Spleen (tissue), 11 donors: Measurements from ENCODE around the gene KANSL1L. TPM values are rescaled to one million over a fixed set of nuclear protein-coding genes. Genes with fewer than 3 reads are reported as not detected.

Experiments
- DNase-seq: peaks from one replicate; pipeline ENCODE4 v3.0.0-alpha.2; 2020
- H3K27ac ChIP-seq, 8 donors: fragments of 200-600 bp; sonication (generic) in 7 of 8; 1 replicate in 4 of 8; 2 replicates in 4 of 8; pipeline versions ENCODE4 v1.5.0 to v1.8.0; 2016 to 2021; ENCODE audit warnings: inconsistent platforms in 4 of 8, mild to moderate bottlenecking in 4 of 8, moderate library complexity in 1 of 8
- H3K27me3 ChIP-seq, 7 donors: fragments of 200-600 bp; sonication (generic) in 6 of 7; replicated peaks in 1 of 7; 1 replicate in 4 of 7; 2 replicates in 3 of 7; pipeline versions ENCODE4 v1.5.0 to v1.8.0; 2016 to 2021; ENCODE audit warnings: inconsistent platforms in 3 of 7, mild to moderate bottlenecking in 1 of 7
- H3K36me3 ChIP-seq, 6 donors: fragments of 200-600 bp; sonication (generic) in 5 of 6; 1 replicate in 4 of 6; 2 replicates in 2 of 6; pipeline versions ENCODE4 v1.5.0 to v1.8.0; 2016 to 2021; ENCODE audit warnings: inconsistent platforms in 2 of 6
- H3K4me1 ChIP-seq, 6 donors: fragments of 200-600 bp; sonication (generic) in 5 of 6; 1 replicate in 3 of 6; 2 replicates in 3 of 6; pipeline versions ENCODE4 v1.5.0 to v1.8.0; 2016 to 2021; ENCODE audit warnings: inconsistent platforms in 3 of 6
- H3K4me3 ChIP-seq, 8 donors: fragments of 200-600 bp; sonication (generic) in 7 of 8; 1 replicate in 4 of 8; 2 replicates in 4 of 8; pipeline versions ENCODE4 v1.5.0 to v1.8.0; 2016 to 2021; ENCODE audit warnings: inconsistent platforms in 4 of 8, mild to moderate bottlenecking in 4 of 8, moderate library complexity in 2 of 8
- H3K9me3 ChIP-seq, 8 donors: fragments of 200-600 bp; sonication (generic) in 7 of 8; 1 replicate in 4 of 8; 2 replicates in 4 of 8; pipeline versions ENCODE4 v1.5.0 to v1.8.0; 2016 to 2021; ENCODE audit warnings: inconsistent platforms in 4 of 8
- CTCF ChIP-seq, 11 experiments: fragments of 200-600 bp in 7 of 11; fragments of 450-650 bp in 4 of 11; sonication (generic) in 4 of 11; IDR thresholded peaks in 8 of 11; conservative IDR thresholded peaks in 3 of 11; 1 replicate in 7 of 11; 2 replicates in 4 of 11; pipeline versions ENCODE4 v1.4.0 to v1.8.0; 2016 to 2021; ENCODE audit warnings: antibody characterized with exemption in 11 of 11, inconsistent platforms in 4 of 11, mild to moderate bottlenecking in 1 of 11
- POLR2A ChIP-seq, 3 donors: fragments of 450-650 bp; IDR thresholded peaks; one replicate each; pipeline ENCODE4 v1.5.1; 2017; ENCODE audit warnings: antibody characterized with exemption in 3 of 3, mild to moderate bottlenecking in 1 of 3
- POLR2AphosphoS5 ChIP-seq, 3 donors: sonication (generic); formaldehyde crosslinking; IDR thresholded peaks; one replicate each; pipeline ENCODE4 v1.5.1; 2017; ENCODE audit warnings: antibody characterized with exemption in 3 of 3
- WGBS, 5 donors: extraction: QIAGEN DNeasy Blood & Tissue Kit in 3 of 5; methylation state at CpG; one replicate each; pipeline versions ENCODE4 v1.1.5 to v1.1.7; 2013 to 2018; 5-methylcytosine and 5-hydroxymethylcytosine counted together
- intact Hi-C: fragments of 100-400 bp; cut with DNase I; formaldehyde crosslinking; loops from one replicate; pipeline ENCODE4 v1.15.0; 2023; ENCODE audit warnings: low total_unique reads
- polyA plus RNA-seq, 3 donors: library from polyadenylated mRNA; stranded (reverse); fragments of 200-250 nt; gene quantifications; one replicate each; pipeline ENCODE4 v1.2.1, GENCODE V29; 2013
- total RNA-seq, 7 donors: library from RNA; depleted of rRNA in 3 of 7; stranded (reverse); fragments of >200 nt in 3 of 7; fragmentation: NEBNext Ultra II Directional in 4 of 7; extraction: Animal tissue kit (Norgen Biotek cat#: 25700) in 4 of 7; gene quantifications; one replicate each; pipeline versions ENCODE4 v1.1.0 to v1.2.1, GENCODE V29; 2016 to 2021
- donor health status: healthy with polysubstance abuse.
- donor health status: DM: no; HTN: no; CAD: no; lungs with moderate emphysema.
- donor health status: DM: no; HTN: no; CAD: no.
- donor health status: Bipolar disorder and iron deficiency.
- donor health status: healthy.
- donor health status: DM: no; HTN: no; CAD: no.
- donor health status: DM: yes; HTN: yes; CAD: no.

Gene KANSL1L
- total and polyA plus RNA-seq, 10 donors, result 1.2 to 30.5 (median 15.3) TPM

GRCh38 chr2:210038078-210038477 lies 133.1 kb downstream of the KANSL1L start:
- Histone ChIP-seq H3K4me1 (no peaks in the 10 kb centered on the region), H3K4me3 (no peak overlapping the region), H3K27ac (no peak overlapping the region), H3K9me3 (no peaks in the 10 kb centered on the region), H3K27me3 (no peaks in the 10 kb centered on the region), H3K36me3 (peaks cover 0 to 56% (median 2%) of the 10 kb centered on the region in 6 donors)
- no peak for DNase-seq
- 97 to 99% (median 99%) methylated on average over 3 of the region's 3 CpGs for WGBS, 5 donors
- no peak for TF ChIP-seq POLR2A (IDR thresholded peaks at IDR 0.05)
- TF ChIP-seq POLR2AphosphoS5 (IDR thresholded peaks at IDR 0.05), result no peak
- no peak for TF ChIP-seq CTCF (IDR thresholded peaks at IDR 0.05 in 8 of 11, conservative IDR thresholded peaks at IDR 0.05 in 3 of 11)
- intact Hi-C loops, result no loop called here

DNA sequence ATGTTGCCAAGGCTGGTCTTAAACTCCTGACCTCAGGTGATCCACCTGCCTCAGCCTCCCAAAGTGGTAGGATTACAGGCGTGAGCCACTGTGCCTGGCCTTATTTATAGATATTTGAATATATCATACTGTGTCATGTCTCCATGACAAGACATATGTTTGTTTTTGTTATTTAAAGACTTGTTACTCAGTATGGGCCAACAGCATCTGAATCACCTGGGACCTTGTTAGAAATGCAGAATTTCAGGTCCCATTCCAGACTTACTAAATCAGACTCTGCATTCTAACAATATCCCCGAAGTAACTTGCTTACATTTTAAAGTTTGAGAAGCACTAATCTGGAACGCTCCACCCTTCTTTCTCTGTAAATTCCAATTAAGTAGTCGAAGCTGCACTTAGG lies 135.5 kb downstream of the KANSL1L start:
- TF ChIP-seq CTCF (IDR thresholded peaks at IDR 0.05 in 8 of 11, conservative IDR thresholded peaks at IDR 0.05 in 3 of 11) (no peak), POLR2AphosphoS5 (IDR thresholded peaks at IDR 0.05) (no peak)

DNA sequence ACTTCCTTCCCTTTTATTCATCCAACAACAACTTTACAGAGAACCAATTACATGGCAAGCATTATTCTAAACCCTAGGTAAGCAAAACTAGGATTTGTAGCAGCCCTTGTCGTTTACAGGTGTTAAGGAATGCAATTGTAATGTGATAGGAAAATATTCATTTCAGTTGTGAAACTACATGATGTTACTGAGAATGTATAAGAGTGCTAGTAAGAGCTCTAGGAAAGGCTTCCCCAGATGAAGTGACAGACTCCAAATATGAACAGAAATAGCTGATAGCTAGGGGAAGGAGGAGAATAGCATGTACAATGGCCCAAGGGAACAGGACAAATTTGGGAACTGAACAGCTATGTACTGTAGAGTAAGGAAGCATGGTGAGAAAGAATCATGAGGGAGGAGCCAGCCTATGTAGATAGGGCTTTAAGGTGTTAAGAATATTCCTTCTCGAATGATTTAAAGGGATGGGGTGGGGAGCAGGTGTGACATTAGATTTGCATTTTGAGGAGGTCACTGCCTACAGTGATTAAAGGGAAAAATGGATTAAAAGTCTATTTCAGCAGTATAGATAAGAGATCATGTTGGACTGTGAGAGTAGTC lies 137.0 kb downstream of the KANSL1L start:
- no peaks in the 10 kb centered on the region for H3K27me3 ChIP-seq
- TF ChIP-seq POLR2A (IDR thresholded peaks at IDR 0.05) (no peak), CTCF (IDR thresholded peaks at IDR 0.05 in 8 of 11, conservative IDR thresholded peaks at IDR 0.05 in 3 of 11) (no peak), POLR2AphosphoS5 (IDR thresholded peaks at IDR 0.05) (no peak)
- peaks cover 0 to 21% (median 0%) of the 10 kb centered on the region in 6 donors for H3K36me3 ChIP-seq
- intact Hi-C loops, result no loop called here
- no peak overlapping the region for H3K27ac ChIP-seq
- H3K4me1 ChIP-seq, result no peaks in the 10 kb centered on the region
- H3K4me3 ChIP-seq, result no peak overlapping the region
- WGBS, 5 donors, result 76 to 91% (median 84%) methylated on average over 2 of the region's 2 CpGs
- DNase-seq, result no peak
- no peaks in the 10 kb centered on the region for H3K9me3 ChIP-seq

More for the DNA sequence above, 135.5 kb downstream of the KANSL1L start:
- no peak overlapping the region for H3K4me3 ChIP-seq
- 94 to 97% (median 95%) methylated on average over 4 of the region's 4 CpGs for WGBS, 5 donors
- no peak for DNase-seq
- no peaks in the 10 kb centered on the region for H3K9me3 ChIP-seq
- no peaks in the 10 kb centered on the region for H3K27me3 ChIP-seq
- no peak overlapping the region for H3K27ac ChIP-seq
- intact Hi-C loops, result no loop called here
- no peaks in the 10 kb centered on the region for H3K4me1 ChIP-seq
- H3K36me3 ChIP-seq, result peaks cover 0 to 32% (median 0%) of the 10 kb centered on the region in 6 donors

DNA sequence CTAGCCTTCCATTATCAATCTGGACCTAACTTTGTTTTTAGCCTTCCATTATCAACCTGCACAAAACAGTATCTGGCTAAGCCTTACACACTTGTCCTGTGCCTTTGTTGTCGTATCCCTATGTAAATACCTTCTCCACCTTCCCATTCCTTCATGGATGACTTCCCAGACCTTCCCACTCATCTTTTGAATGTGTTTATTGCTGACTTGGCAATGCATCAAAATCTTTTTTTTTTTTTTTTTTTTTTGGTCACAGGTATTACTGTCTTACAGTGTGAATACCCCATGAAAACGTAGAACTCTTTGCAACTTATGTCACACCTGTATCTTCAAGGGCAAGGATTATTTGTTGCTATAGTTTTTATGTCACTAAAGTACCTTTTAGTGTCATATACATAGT lies 143.0 kb downstream of the KANSL1L start:
- Histone ChIP-seq H3K36me3 (peaks cover 0 to 60% (median 16%) of the 10 kb centered on the region in 6 donors), H3K4me3 (no peak overlapping the region), H3K9me3 (no peaks in the 10 kb centered on the region), H3K27me3 (no peaks in the 10 kb centered on the region), H3K4me1 (no peaks in the 10 kb centered on the region), H3K27ac (no peak overlapping the region)
- intact Hi-C loops, result no loop called here
- WGBS, 5 donors, result 89 to 97% (median 93%) methylated on average over 2 of the region's 2 CpGs
- no peak for DNase-seq
- TF ChIP-seq CTCF (IDR thresholded peaks at IDR 0.05 in 8 of 11, conservative IDR thresholded peaks at IDR 0.05 in 3 of 11), result no peak
- TF ChIP-seq POLR2A (IDR thresholded peaks at IDR 0.05), result no peak
- TF ChIP-seq POLR2AphosphoS5 (IDR thresholded peaks at IDR 0.05), result no peak
